ENCODE measurements around the gene ARAP1. TPM values are rescaled to one million over a fixed set of nuclear protein-coding genes. Genes with fewer than 3 reads are reported as not detected.

Gene ARAP1
- total RNA-seq, 2 donors from 2014 or later: 74.0 to 83.8 TPM

DNA sequence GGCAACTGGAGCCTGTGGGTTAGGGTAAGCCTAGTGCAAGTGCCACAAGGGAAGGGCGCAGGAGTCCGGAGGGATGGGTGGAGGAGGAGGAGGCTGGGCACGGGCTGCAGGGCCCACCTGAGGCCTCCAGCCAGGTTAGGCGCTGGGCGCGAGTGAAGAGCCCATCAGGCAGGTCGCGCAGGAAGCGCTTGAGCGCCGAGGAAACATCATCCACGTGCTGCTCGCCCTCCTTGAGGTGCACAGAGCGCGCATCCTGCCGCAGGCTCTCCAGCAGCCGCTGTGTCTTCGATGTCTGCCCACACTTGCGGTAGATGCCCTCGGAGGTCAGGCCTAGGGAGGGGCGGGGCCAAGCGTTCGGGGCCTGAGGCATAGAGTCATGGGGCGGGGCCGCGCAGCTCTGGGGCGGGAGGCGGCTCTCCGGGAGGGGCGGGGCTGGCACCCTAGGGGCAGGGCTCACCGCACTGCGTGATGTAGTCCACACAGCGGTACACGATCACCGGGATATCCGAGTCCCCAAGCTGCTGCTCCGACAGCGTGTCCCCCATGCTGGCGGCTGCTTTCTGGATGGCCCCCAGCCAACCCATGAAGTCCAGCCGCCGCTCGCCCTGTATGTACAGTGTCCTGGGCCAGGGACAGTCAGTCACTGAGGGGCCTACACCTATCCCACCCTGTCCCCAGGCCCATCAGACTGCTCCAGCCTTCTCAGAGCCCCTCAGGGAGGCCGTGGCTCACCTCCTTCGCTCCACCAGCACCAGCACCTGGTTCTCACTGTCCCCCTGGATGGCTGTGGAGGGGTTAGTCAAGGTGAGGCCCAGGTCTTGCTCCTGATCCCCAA lies 55.1 kb downstream of the ARAP1 start:
- Histone ChIP-seq H3K4me3 (no peak overlapping the region), H3K4me1 (peaks cover 0 to 10% of the 10 kb centered on the region in 2 donors), H3K27ac (no peak overlapping the region), H3K27me3 (no peaks in the 10 kb centered on the region), H3K9me3 (no peaks in the 10 kb centered on the region), H3K36me3 (peaks cover 99% of the 10 kb centered on the region)
- TF ChIP-seq, protein P1, sequence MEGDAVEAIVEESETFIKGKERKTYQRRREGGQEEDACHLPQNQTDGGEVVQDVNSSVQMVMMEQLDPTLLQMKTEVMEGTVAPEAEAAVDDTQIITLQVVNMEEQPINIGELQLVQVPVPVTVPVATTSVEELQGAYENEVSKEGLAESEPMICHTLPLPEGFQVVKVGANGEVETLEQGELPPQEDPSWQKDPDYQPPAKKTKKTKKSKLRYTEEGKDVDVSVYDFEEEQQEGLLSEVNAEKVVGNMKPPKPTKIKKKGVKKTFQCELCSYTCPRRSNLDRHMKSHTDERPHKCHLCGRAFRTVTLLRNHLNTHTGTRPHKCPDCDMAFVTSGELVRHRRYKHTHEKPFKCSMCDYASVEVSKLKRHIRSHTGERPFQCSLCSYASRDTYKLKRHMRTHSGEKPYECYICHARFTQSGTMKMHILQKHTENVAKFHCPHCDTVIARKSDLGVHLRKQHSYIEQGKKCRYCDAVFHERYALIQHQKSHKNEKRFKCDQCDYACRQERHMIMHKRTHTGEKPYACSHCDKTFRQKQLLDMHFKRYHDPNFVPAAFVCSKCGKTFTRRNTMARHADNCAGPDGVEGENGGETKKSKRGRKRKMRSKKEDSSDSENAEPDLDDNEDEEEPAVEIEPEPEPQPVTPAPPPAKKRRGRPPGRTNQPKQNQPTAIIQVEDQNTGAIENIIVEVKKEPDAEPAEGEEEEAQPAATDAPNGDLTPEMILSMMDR (IDR thresholded peaks at IDR 0.05): no peak
- no peak for DNase-seq (ENCODE audit: low spot score)

- peaks cover 0 to 12% of the 10 kb centered on the region in 2 donors for H3K4me1 ChIP-seq
- TF ChIP-seq, protein P1 (IDR thresholded peaks at IDR 0.05): no peak
Measured at GRCh38 chr11:72695354-72695753, 56.9 kb downstream of the ARAP1 start.

DNA sequence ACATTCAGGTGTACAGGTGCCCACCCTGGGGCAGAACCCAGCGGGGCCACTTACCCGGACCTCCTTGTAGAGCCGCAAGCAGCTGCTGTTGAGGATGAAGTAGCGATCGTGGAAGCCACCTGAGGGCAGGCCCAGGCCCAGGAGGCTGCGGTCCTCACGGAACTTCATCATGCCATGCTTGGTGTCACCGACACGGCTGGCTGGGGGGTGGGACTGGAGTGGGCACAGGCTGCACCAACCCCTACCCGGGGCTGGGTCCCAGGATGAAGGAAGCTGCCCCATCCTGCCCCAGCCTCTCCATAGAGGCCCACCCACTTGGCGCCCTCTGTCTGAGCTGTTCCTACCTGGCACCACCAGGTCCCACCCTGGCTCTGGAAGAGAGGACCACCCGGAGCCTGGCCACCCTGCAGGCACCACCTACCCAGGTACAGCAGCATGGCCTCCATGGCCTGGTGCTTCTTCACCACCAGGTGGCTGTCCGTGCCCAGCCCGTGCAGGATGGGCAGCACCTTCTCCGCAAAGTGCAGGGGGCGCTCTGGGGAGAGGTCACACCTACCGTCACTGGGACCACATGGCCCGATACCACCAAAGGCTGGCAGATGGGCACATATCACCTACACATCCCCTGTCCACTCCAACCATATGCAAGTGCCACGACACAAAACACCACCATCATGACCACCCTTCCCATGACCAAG lies 58.8 kb downstream of the ARAP1 start:
- H3K27me3 ChIP-seq: no peaks in the 10 kb centered on the region
- no peak for DNase-seq (ENCODE audit: low spot score)
- H3K27ac ChIP-seq: no peak overlapping the region
- H3K4me1 ChIP-seq: peaks cover 0 to 19% of the 10 kb centered on the region in 2 donors
- H3K4me3 ChIP-seq: no peak overlapping the region
- H3K36me3 ChIP-seq: peaks cover 99% of the 10 kb centered on the region
- TF ChIP-seq, protein P1 (IDR thresholded peaks at IDR 0.05): no peak
- no peaks in the 10 kb centered on the region for H3K9me3 ChIP-seq

More at GRCh38 chr11:72695354-72695753, 56.9 kb downstream of the ARAP1 start:
- no peaks in the 10 kb centered on the region for H3K9me3 ChIP-seq
- no peaks in the 10 kb centered on the region for H3K27me3 ChIP-seq
- peaks cover 99% of the 10 kb centered on the region for H3K36me3 ChIP-seq
- no peak overlapping the region for H3K4me3 ChIP-seq
- H3K27ac ChIP-seq: no peak overlapping the region
- no peak for DNase-seq (ENCODE audit: low spot score)

GRCh38 chr11:72692498-72693237 lies 59.5 kb downstream of the ARAP1 start:
- no peaks in the 10 kb centered on the region for H3K9me3 ChIP-seq
- no peak overlapping the region for H3K27ac ChIP-seq
- TF ChIP-seq, protein P1 (IDR thresholded peaks at IDR 0.05): no peak
- peaks cover 99% of the 10 kb centered on the region for H3K36me3 ChIP-seq
- H3K27me3 ChIP-seq: no peaks in the 10 kb centered on the region
- no peak overlapping the region for H3K4me3 ChIP-seq
- DNase-seq (ENCODE audit: low spot score): no peak
- H3K4me1 ChIP-seq: peaks cover 0 to 19% of the 10 kb centered on the region in 2 donors

- Histone ChIP-seq H3K36me3 (peaks cover 92% of the 10 kb centered on the region), H3K9me3 (no peaks in the 10 kb centered on the region), H3K4me1 (peaks cover 0 to 40% of the 10 kb centered on the region in 2 donors), H3K27ac (no peak overlapping the region), H3K4me3 (no peak overlapping the region), H3K27me3 (no peaks in the 10 kb centered on the region)
- TF ChIP-seq, protein P1 (IDR thresholded peaks at IDR 0.05): no peak
- DNase-seq (ENCODE audit: low spot score): no peak
Measured at GRCh38 chr11:72690166-72690565, 62.0 kb downstream of the ARAP1 start.

Measured in right atrium auricular region (tissue), 2 donors.